ENCODE data around the gene UCHL3. TPM values are rescaled to one million over a fixed set of nuclear protein-coding genes. Genes with fewer than 3 reads are reported as not detected.

The UCHL3 gene
- total RNA-seq, 1 donor from 2014 or later = 44.6 TPM

- Histone ChIP-seq H3K4me3 (no peak overlapping the region), H3K79me2 (ENCODE audit: low read depth) (no peaks in the 10 kb centered on the region), H3F3A (ENCODE audit: low read depth) (no peaks in the 10 kb centered on the region), H3K4me2 (no peak overlapping the region), H3K9me3 (ENCODE audit: low read depth) (no peaks in the 10 kb centered on the region), H3K36me3 (no peaks in the 10 kb centered on the region), H3K27ac (no peak overlapping the region), H3K9ac (no peak overlapping the region), H4K20me1 (ENCODE audit: low read depth) (no peaks in the 10 kb centered on the region), H3K4me1 (no peaks in the 10 kb centered on the region), H2AFZ (replicated peaks) (no peak overlapping the region), H3K27me3 (no peaks in the 10 kb centered on the region)
- Mint-ChIP-seq H3K27me3 (ENCODE audit: insufficient read depth, low read depth) (peaks cover 3% of the 10 kb centered on the region), H3K36me3 (no peaks in the 10 kb centered on the region), H3K4me1 (no peaks in the 10 kb centered on the region), H3K27ac (no peak overlapping the region), H3K4me3 (no peak overlapping the region), H3K9me3 (no peaks in the 10 kb centered on the region)
- TF ChIP-seq CTCF (IDR thresholded peaks at IDR 0.05) (no peak), EZH2phosphoT487 (IDR thresholded peaks at IDR 0.05) (no peak), EZH2 (IDR thresholded peaks at IDR 0.05) (no peak)
- no peak for DNase-seq (ENCODE audit: low spot score)
These were observed 42.3 kb upstream of the UCHL3 start for GRCh38 chr13:75507027-75508001.

- Mint-ChIP-seq H3K27me3 (ENCODE audit: insufficient read depth, low read depth) (peaks cover 3% of the 10 kb centered on the region), H3K36me3 (no peaks in the 10 kb centered on the region), H3K27ac (no peak overlapping the region), H3K9me3 (no peaks in the 10 kb centered on the region), H3K4me1 (no peaks in the 10 kb centered on the region), H3K4me3 (no peak overlapping the region)
- Histone ChIP-seq H3K4me2 (no peak overlapping the region), H3K4me3 (no peak overlapping the region), H3F3A (ENCODE audit: low read depth) (no peaks in the 10 kb centered on the region), H3K27ac (no peak overlapping the region), H3K27me3 (no peaks in the 10 kb centered on the region), H3K79me2 (ENCODE audit: low read depth) (no peaks in the 10 kb centered on the region), H3K9me3 (ENCODE audit: low read depth) (no peaks in the 10 kb centered on the region), H2AFZ (replicated peaks) (no peak overlapping the region), H3K4me1 (no peaks in the 10 kb centered on the region), H3K36me3 (no peaks in the 10 kb centered on the region), H4K20me1 (ENCODE audit: low read depth) (no peaks in the 10 kb centered on the region), H3K9ac (no peak overlapping the region)
- TF ChIP-seq EZH2 (IDR thresholded peaks at IDR 0.05) (no peak), EZH2phosphoT487 (IDR thresholded peaks at IDR 0.05) (no peak), CTCF (IDR thresholded peaks at IDR 0.05) (no peak)
- DNase-seq (ENCODE audit: low spot score) = no peak
These were observed 41.5 kb upstream of the UCHL3 start for GRCh38 chr13:75508002-75508548.

- Histone ChIP-seq H3K36me3 (no peaks in the 10 kb centered on the region), H3K9me3 (ENCODE audit: low read depth) (no peaks in the 10 kb centered on the region), H2AFZ (replicated peaks) (no peak overlapping the region), H3K4me1 (no peaks in the 10 kb centered on the region), H4K20me1 (ENCODE audit: low read depth) (no peaks in the 10 kb centered on the region), H3K27ac (no peak overlapping the region), H3K27me3 (no peaks in the 10 kb centered on the region), H3K9ac (no peak overlapping the region), H3K4me3 (no peak overlapping the region), H3F3A (ENCODE audit: low read depth) (no peaks in the 10 kb centered on the region), H3K79me2 (ENCODE audit: low read depth) (no peaks in the 10 kb centered on the region), H3K4me2 (no peak overlapping the region)
- Mint-ChIP-seq H3K4me1 (no peaks in the 10 kb centered on the region), H3K4me3 (no peak overlapping the region), H3K36me3 (no peaks in the 10 kb centered on the region), H3K27ac (no peak overlapping the region), H3K9me3 (no peaks in the 10 kb centered on the region), H3K27me3 (ENCODE audit: insufficient read depth, low read depth) (peaks cover 2% of the 10 kb centered on the region)
- TF ChIP-seq EZH2phosphoT487 (IDR thresholded peaks at IDR 0.05) (no peak), CTCF (IDR thresholded peaks at IDR 0.05) (no peak), EZH2 (IDR thresholded peaks at IDR 0.05) (no peak)
- no peak for DNase-seq (ENCODE audit: low spot score)
These were observed 38.5 kb upstream of the UCHL3 start for GRCh38 chr13:75511051-75511625.

Data from neural progenitor cell (in vitro differentiated cells).